GM12801 (cell line): Measurements from ENCODE around the gene IFT22.

Experiments used
- TF ChIP-seq, protein P1 (sequence below): IDR thresholded peaks from one replicate; pipeline ENCODE4 v1.5.1; 2011; ENCODE audit warnings: control low read depth; ENCODE audit not compliant: insufficient read length; ENCODE audit errors: extremely low read depth

Gene IFT22

GRCh38 chr7:101265622-101266516, 55.7 kb downstream of the IFT22 start:
- TF ChIP-seq, protein P1, sequence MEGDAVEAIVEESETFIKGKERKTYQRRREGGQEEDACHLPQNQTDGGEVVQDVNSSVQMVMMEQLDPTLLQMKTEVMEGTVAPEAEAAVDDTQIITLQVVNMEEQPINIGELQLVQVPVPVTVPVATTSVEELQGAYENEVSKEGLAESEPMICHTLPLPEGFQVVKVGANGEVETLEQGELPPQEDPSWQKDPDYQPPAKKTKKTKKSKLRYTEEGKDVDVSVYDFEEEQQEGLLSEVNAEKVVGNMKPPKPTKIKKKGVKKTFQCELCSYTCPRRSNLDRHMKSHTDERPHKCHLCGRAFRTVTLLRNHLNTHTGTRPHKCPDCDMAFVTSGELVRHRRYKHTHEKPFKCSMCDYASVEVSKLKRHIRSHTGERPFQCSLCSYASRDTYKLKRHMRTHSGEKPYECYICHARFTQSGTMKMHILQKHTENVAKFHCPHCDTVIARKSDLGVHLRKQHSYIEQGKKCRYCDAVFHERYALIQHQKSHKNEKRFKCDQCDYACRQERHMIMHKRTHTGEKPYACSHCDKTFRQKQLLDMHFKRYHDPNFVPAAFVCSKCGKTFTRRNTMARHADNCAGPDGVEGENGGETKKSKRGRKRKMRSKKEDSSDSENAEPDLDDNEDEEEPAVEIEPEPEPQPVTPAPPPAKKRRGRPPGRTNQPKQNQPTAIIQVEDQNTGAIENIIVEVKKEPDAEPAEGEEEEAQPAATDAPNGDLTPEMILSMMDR, result no peak
